GM12878 (cell line): ENCODE results near the gene TOX2. TPM values are rescaled to one million over a fixed set of nuclear protein-coding genes. Genes with fewer than 3 reads are reported as not detected.

Experiments
- ATAC-seq: fragments of 200-7000 bp; cut with Tn5 transposase; 3 replicates; pipeline ENCODE4 v1.9.1; 2020; ENCODE audit warnings: mild to moderate bottlenecking, moderate library complexity
- BruUV-seq: library from RNA; stranded (reverse); fragments of 400-500 nt; replicated peaks from 2 replicates; lab custom pipeline; 2021; lab: Mats Ljungman, UMichigan
- CTCF ChIA-PET: fragments of 300-600 bp; sonication (Branson Sonifier 250); formaldehyde crosslinking; extraction: SDS; loops from one replicate; lab custom pipeline; 2021; ENCODE audit warnings: inconsistent platforms; lab: Yijun Ruan, JAX
- POLR2A ChIA-PET: fragments of 350-600 bp; formaldehyde crosslinking; extraction: SDS; loops from one replicate; lab custom pipeline; 2021; ENCODE audit warnings: inconsistent platforms; lab: Charles Lee
- RAD21 ChIA-PET: fragments of 300-600 bp; sonication (Branson Sonifier 250); formaldehyde crosslinking; loops from one replicate; lab custom pipeline; 2023; ENCODE audit warnings: antibody characterized with exemption; ENCODE audit not compliant: unreplicated experiment; lab: Charles Lee
- SMC1A ChIA-PET: fragments of 300-600 bp; sonication (Branson Sonifier 250); formaldehyde crosslinking; loops from one replicate; lab custom pipeline; 2023; ENCODE audit not compliant: unreplicated experiment, uncharacterized antibody; lab: Charles Lee
- DNase-seq: peaks from one replicate; pipeline ENCODE4 v3.0.0-alpha.2; 2011; ENCODE audit warnings: low read depth, low spot score
- FAIRE-seq: peaks from 3 replicates; lab custom pipeline; 2011; peaks lifted over from hg19 to GRCh38; lab: Jason Lieb, UNC
- H2AFZ ChIP-seq: 2 replicates; pipeline ENCODE4 v1.6.0; 2011; ENCODE audit warnings: low read depth, low read length, control low read depth; ENCODE audit not compliant: control insufficient read depth
- H3K27ac ChIP-seq: 2 replicates; pipeline ENCODE4 v1.5.1; 2011; ENCODE audit warnings: control low read depth; ENCODE audit not compliant: control insufficient read depth, insufficient read depth
- H3K27me3 ChIP-seq, 2 experiments: replicated peaks in 1 of 2; 2 replicates each; pipeline versions ENCODE4 v1.6.0 to v1.6.1; 2011; ENCODE audit warnings: low read length in 1 of 2; ENCODE audit not compliant: control insufficient read depth in 2 of 2, insufficient read depth in 2 of 2
- H3K36me3 ChIP-seq, 2 experiments: 2 replicates each; pipeline ENCODE4 v1.5.1; 2011; ENCODE audit warnings: low read length in 1 of 2; ENCODE audit not compliant: control insufficient read depth in 2 of 2, insufficient read depth in 2 of 2
- H3K4me1 ChIP-seq: 2 replicates; pipeline ENCODE4 v1.6.1; 2011; ENCODE audit warnings: mild to moderate bottlenecking, low read length, moderate library complexity, mixed read lengths; ENCODE audit not compliant: control insufficient read depth, insufficient read depth
- H3K4me2 ChIP-seq: 2 replicates; pipeline ENCODE4 v1.6.0; 2011; ENCODE audit warnings: control low read depth; ENCODE audit not compliant: control insufficient read depth, insufficient read depth
- H3K4me3 ChIP-seq: fragments of 200-600 bp; sonication (generic); 2 replicates; pipeline ENCODE4 v1.5.1; 2016
- H3K79me2 ChIP-seq: 2 replicates; pipeline ENCODE4 v1.6.0; 2011; ENCODE audit warnings: low read length; ENCODE audit not compliant: control insufficient read depth, insufficient read depth
- H3K9ac ChIP-seq: 2 replicates; pipeline ENCODE4 v1.8.0; 2011; ENCODE audit warnings: low read length, control low read depth, mixed read lengths; ENCODE audit not compliant: control insufficient read depth, insufficient read depth
- H3K9me3 ChIP-seq: replicated peaks from 3 replicates; pipeline ENCODE4 v1.5.1; 2011; ENCODE audit warnings: mild to moderate bottlenecking, low read length; ENCODE audit not compliant: control insufficient read depth, insufficient read depth
- H4K20me1 ChIP-seq: 2 replicates; pipeline ENCODE4 v1.6.0; 2011; ENCODE audit not compliant: control insufficient read depth, insufficient read depth
- ATF7 ChIP-seq: fragments of 450-650 bp; IDR thresholded peaks from 2 replicates; pipeline ENCODE4 v1.6.1; 2016; ENCODE audit warnings: low read depth, mild to moderate bottlenecking
- BACH1 ChIP-seq: fragments of 450-650 bp; IDR thresholded peaks from 2 replicates; pipeline ENCODE4 v1.6.1; 2017; ENCODE audit warnings: mild to moderate bottlenecking, borderline replicate concordance
- BHLHE40 ChIP-seq, 2 experiments: fragments of 450-650 bp in 1 of 2; IDR thresholded peaks; 2 replicates each; pipeline ENCODE4 v1.6.1; 2011 to 2017; ENCODE audit warnings: low read depth in 2 of 2, borderline replicate concordance in 1 of 2, improper control_type of control experiment in 1 of 2, low read length in 1 of 2, mild to moderate bottlenecking in 1 of 2
- MAX ChIP-seq: IDR thresholded peaks from 2 replicates; pipeline ENCODE4 v1.6.1; 2012; ENCODE audit warnings: low read depth, low read length, improper control_type of control experiment
- MLLT1 ChIP-seq: fragments of 450-650 bp; IDR thresholded peaks from 2 replicates; pipeline ENCODE4 v1.6.1; 2016; ENCODE audit warnings: mild to moderate bottlenecking
- MXI1 ChIP-seq: fragments of 150-350 bp; IDR thresholded peaks from 2 replicates; pipeline ENCODE4 v1.6.1; 2011; ENCODE audit warnings: low read depth, mild to moderate bottlenecking, inconsistent platforms, low read length, improper control_type of control experiment
- NBN ChIP-seq: fragments of 450-650 bp; IDR thresholded peaks from 2 replicates; pipeline ENCODE4 v1.6.1; 2016
- POLR2AphosphoS5 ChIP-seq: IDR thresholded peaks from 2 replicates; pipeline ENCODE4 v1.6.1; 2011; ENCODE audit warnings: mild to moderate bottlenecking, low read length, inconsistent platforms
- RCOR1 ChIP-seq: conservative IDR thresholded peaks from 2 replicates; pipeline ENCODE4 v1.6.1; 2012; ENCODE audit warnings: low read depth, low read length, improper control_type of control experiment
- REST ChIP-seq: IDR thresholded peaks from 2 replicates; pipeline ENCODE4 v1.6.1; 2012; ENCODE audit warnings: mild to moderate bottlenecking, low read depth, low read length
- ZNF687 ChIP-seq: fragments of 450-650 bp; IDR thresholded peaks from 2 replicates; pipeline ENCODE4 v1.6.1; 2017; ENCODE audit warnings: mild to moderate bottlenecking, moderate library complexity
- WGBS: methylation state at CpG from one replicate; pipeline ENCODE4 v1.1.6; 2016; ENCODE audit warnings: low lambda C conversion rate; ENCODE audit not compliant: insufficient replicate concordance, insufficient coverage; ENCODE audit errors: missing lambda C conversion rate; 5-methylcytosine and 5-hydroxymethylcytosine counted together
- in situ Hi-C: fragments of 300-500 bp; cut with MboI; formaldehyde crosslinking; loops from 9 replicates; pipeline ENCODE4 v1.14.3; 2018; ENCODE audit warnings: mixed read lengths
- intact Hi-C: fragments of 100-400 bp; cut with micrococcal nuclease; formaldehyde crosslinking; loops from one replicate; pipeline ENCODE4 v1.14.2; 2022; ENCODE audit not compliant: unreplicated experiment
- polyA plus RNA-seq, 11 experiments: library from polyadenylated mRNA; depleted of rRNA in 4 of 11; unstranded in 6 of 11; stranded (reverse) in 5 of 11; fragments of >200 nt; fragmentation: Nextera tagmentation in 4 of 11; fragmentation: Illumina TruSeq in 1 of 11; extraction: Ambion mirVana in 4 of 11; extraction: Trizol in 1 of 11; gene quantifications; 1 replicate in 1 of 11; 2 replicates in 10 of 11; pipeline versions ENCODE4 v1.2.1 to v1.2.3, GENCODE V29; 2011 to 2016; ENCODE audit warnings: inconsistent platforms in 2 of 11, missing spikeins in 2 of 11, low read depth in 1 of 11
- total RNA-seq, 4 experiments: library from RNA; depleted of rRNA in 3 of 4; stranded (reverse); fragments of >200 nt in 3 of 4; fragmentation: Illumina TruSeq in 1 of 4; extraction: Trizol in 1 of 4; gene quantifications; 2 replicates each; pipeline versions ENCODE4 v1.2.1 to v1.2.3, GENCODE V29; 2013 to 2021

Gene TOX2
- total and polyA plus RNA-seq, 10 of the 15 experiments (the other 5 are each of a cell fraction or from before 2014, with no cell fraction given) = 2.6 to 40.5 (median 7.9) TPM

GRCh38 chr20:43915211-43916072, 790 bp downstream of the TOX2 start:
- intact Hi-C loops = loop anchor here (2.0 to 5.0 kb wide), 3 partner anchors 73 to 167 kb away; no protein-coding TSS in a partner anchor
- FAIRE-seq = no peak
- POLR2A ChIA-PET = no interaction called here
- TF ChIP-seq MLLT1 (peak; percentile 43; the same call in 1 of the 2 replicates), MAX (0 out of 2 replicates have a peak, but pooled peaks have one; percentile 21), RCOR1 (no peak), MXI1 (peak; percentile 62; the same call in 1 of the 2 replicates), BHLHE40 (IDR thresholded peaks at IDR 0.05; ENCODE audit: borderline replicate concordance in 1 of 2, low read depth in 2 of 2, low read length in 1 of 2) (peak; percentile 34 to 67; a peak in 3 of 4 replicates), ATF7 (peak; percentile 21; the same call in 1 of the 2 replicates), BACH1 (peak; percentile 81), ZNF687 (peak; percentile 77), POLR2AphosphoS5 (0 out of 2 replicates have a peak, but pooled peaks have one; percentile 36), REST (no peak), NBN (peak; percentile 93)

More at GRCh38 chr20:43915211-43916072, 790 bp downstream of the TOX2 start:
- WGBS = 6% methylated on average over 60 of the region's 66 CpGs
- Histone ChIP-seq H3K79me2 (no peaks in the 10 kb centered on the region), H3K27me3 (peaks cover 0 to 4% of the 10 kb centered on the region in 2 experiments; a peak in 2 of 4 replicates), H3K4me1 (peaks cover 18% of the 10 kb centered on the region), H3K27ac (peak overlapping the region; percentile 28; the same call in 1 of the 2 replicates), H4K20me1 (no peaks in the 10 kb centered on the region; the same call in 1 of the 2 replicates), H3K9me3 (peaks cover 2% of the 10 kb centered on the region; the same call in 2 of the 3 replicates), H3K4me3 (peak overlapping the region; percentile 47; the same call in 1 of the 2 replicates), H2AFZ (peak overlapping the region; percentile 40; the same call in 1 of the 2 replicates), H3K4me2 (peak overlapping the region; percentile 89), H3K9ac (peak overlapping the region; percentile 52), H3K36me3 (no peaks in the 10 kb centered on the region)
- RAD21 ChIA-PET = interaction anchor here (2.5 to 6.8 kb wide), 2 partner anchors 27 to 164 kb away, joined by 24 to 57 read pairs; no protein-coding TSS in a partner anchor
- ATAC-seq (peak; percentile 57), DNase-seq (no peak)
- in situ Hi-C loops = no loop called here
- CTCF ChIA-PET = no interaction called here
- no TSS peak for BruUV-seq
- SMC1A ChIA-PET = interaction anchor here (6.9 to 7.5 kb wide), 2 partner anchors 27 to 166 kb away, joined by 53 to 68 read pairs; no protein-coding TSS in a partner anchor
